ENCODE measurements around the gene ZNF423. TPM values are rescaled to one million over a fixed set of nuclear protein-coding genes. Genes with fewer than 3 reads are reported as not detected.

Gene ZNF423
- total and polyA plus RNA-seq, 4 donors, result 16.9 to 43.0 (median 34.4) TPM

DNA sequence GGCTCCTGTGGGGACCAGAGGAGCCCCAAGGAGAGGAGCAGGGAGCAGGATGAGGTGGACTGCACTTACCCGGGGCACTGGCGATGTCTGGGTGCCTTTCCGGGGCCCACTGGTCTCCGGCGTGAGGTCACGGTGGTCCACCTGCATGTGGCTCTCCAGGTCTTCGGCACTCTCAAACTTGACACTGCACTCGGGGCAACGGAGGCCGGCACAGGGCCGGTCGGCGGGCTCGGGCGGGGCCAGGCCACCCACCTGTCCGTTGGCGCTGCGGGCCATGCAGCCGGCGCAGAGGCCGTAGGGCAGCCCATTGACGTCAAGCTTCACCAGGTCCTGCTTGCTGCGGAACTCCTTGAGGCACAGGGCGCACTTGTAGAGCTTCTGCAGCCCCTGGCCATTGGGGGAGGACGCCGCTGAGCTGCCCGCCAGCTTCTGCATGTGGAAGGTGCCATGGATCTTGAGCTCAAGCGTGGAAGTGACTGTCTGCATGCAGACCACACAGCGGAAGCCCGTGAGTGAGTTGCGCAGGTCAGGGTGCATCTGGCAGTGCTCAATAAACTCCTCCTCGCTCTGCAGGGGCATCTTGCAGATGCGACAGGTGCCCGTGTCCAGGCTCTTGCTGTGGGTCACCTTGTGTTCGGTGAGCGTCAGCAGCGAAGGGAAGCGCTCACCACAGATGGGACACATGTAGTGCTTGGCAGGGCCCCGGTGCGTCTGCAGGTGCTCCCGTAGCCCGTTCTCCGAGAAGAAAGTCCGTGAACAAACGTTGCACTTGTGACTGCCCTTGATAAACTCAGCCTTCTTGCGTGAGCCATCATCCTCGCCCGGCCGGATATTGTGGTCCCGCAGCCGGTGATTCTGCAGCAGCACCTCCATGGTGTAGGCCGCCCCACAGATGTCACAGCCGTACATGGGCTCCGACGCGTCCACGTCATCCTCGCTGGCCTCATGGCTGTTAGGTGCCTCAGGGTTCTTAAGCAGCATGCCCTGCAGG, 220.0 kb downstream of the ZNF423 start:
- WGBS (ENCODE audit: insufficient coverage), result 96% methylated on average over 58 of the region's 58 CpGs
- no peaks in the 10 kb centered on the region for H3K27me3 ChIP-seq (ENCODE audit: control insufficient read depth, insufficient read depth, low read length)
- H3K36me3 ChIP-seq (ENCODE audit: control insufficient read depth, insufficient read depth, low read length), result peaks cover 45% of the 10 kb centered on the region
- DNase-seq (ENCODE audit: low read depth in 4 of 6, low spot score in 6 of 6), result no peak
- no peaks in the 10 kb centered on the region for H3K9me3 ChIP-seq (ENCODE audit: control insufficient read depth, insufficient read depth, low read length)
- H3K4me3 ChIP-seq (ENCODE audit: low read depth, low read length), result no peak overlapping the region
- no peak overlapping the region for H3K27ac ChIP-seq (ENCODE audit: low read depth, low read length)
- peaks cover 55% of the 10 kb centered on the region for H3K4me1 ChIP-seq (ENCODE audit: control insufficient read depth, insufficient read depth, low read length)

DNA sequence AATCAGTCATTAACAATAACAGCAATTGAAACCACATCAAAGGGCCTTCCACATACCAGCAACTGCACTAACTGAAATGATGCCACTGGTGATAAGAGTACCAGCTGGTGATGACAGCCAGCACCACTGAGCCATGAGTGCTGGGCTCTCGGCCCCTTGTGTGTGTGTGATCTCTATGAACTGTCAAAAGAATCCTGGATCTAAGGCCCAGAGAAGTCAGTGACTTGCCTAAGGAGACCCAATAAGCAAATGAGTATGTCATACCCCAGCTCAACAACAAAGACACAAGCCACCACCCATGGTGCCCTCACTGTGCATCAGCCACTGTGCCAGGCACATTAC, 220.9 kb downstream of the ZNF423 start:
- no peak overlapping the region for H3K27ac ChIP-seq (ENCODE audit: low read depth, low read length)
- H3K4me3 ChIP-seq (ENCODE audit: low read depth, low read length), result no peak overlapping the region
- H3K36me3 ChIP-seq (ENCODE audit: control insufficient read depth, insufficient read depth, low read length), result peaks cover 45% of the 10 kb centered on the region
- H3K9me3 ChIP-seq (ENCODE audit: control insufficient read depth, insufficient read depth, low read length), result no peaks in the 10 kb centered on the region
- WGBS (ENCODE audit: insufficient coverage), result no CpG with 5 or more reads among the region's 1 CpG
- H3K4me1 ChIP-seq (ENCODE audit: control insufficient read depth, insufficient read depth, low read length), result peaks cover 53% of the 10 kb centered on the region
- H3K27me3 ChIP-seq (ENCODE audit: control insufficient read depth, insufficient read depth, low read length), result no peaks in the 10 kb centered on the region
- DNase-seq (ENCODE audit: low read depth in 4 of 6, low spot score in 6 of 6), result no peak

DNA sequence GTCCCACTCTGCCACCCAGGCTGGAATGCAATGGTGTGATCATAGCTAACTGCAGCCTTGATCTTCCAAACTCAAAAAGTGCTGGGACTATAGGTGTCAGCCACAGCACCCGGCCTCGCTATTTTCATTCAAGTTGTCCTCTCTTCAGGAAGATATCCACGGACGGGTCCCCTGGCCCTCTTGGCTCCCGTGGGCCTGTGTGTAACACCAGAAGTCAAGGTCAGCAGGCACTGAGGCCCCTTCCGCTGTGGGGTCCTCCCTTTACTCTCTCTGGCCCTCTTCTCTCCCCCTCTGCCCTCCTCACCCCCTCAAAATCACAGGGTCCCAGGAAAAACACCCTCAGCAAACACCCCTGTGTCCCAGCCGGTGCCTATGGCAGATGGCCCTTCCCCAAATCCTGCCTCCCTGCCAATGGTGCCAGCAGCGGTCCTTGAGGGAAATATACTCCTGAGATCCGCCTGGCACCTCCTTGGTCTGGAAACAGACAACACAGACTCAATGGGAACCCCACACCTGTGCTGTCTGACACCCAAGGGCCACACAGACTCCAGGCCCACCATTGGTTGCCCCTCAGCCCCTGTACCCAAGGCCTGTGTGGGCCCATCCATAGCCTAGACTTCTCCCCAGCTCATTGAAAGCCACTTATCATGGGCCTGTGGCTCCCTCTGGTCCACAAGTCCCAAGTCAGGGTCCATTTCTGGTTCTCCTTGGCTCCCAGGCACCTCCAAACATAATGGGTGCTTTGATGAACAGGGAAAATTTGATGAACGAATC, 221.5 kb downstream of the ZNF423 start:
- Histone ChIP-seq H3K27me3 (ENCODE audit: control insufficient read depth, insufficient read depth, low read length) (no peaks in the 10 kb centered on the region), H3K9me3 (ENCODE audit: control insufficient read depth, insufficient read depth, low read length) (no peaks in the 10 kb centered on the region), H3K27ac (ENCODE audit: low read depth, low read length) (no peak overlapping the region), H3K4me3 (ENCODE audit: low read depth, low read length) (no peak overlapping the region), H3K36me3 (ENCODE audit: control insufficient read depth, insufficient read depth, low read length) (peaks cover 45% of the 10 kb centered on the region), H3K4me1 (ENCODE audit: control insufficient read depth, insufficient read depth, low read length) (peaks cover 47% of the 10 kb centered on the region)
- no peak for DNase-seq (ENCODE audit: low read depth in 4 of 6, low spot score in 6 of 6)
- 91% methylated on average over 8 of the region's 10 CpGs for WGBS (ENCODE audit: insufficient coverage)

DNA sequence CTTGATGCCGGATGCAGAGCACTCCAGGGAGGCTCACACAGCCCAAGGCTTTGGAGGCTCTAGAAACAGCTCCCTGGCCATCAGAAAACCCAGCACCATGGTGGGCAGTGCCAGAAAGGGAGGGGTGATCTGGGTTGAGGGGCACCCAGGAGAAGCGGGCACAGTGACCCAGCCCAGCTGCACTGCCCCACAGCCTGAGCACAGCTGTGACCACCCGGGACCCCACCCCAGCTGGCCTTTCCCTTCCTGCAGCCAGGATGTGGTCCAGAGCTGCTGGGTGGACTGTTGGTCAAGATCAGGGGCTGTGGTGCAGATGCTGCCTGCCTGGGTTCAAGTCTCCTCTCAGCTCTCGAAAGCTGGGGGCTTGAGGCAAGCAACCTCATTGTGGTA, 223.1 kb downstream of the ZNF423 start:
- Histone ChIP-seq H3K36me3 (ENCODE audit: control insufficient read depth, insufficient read depth, low read length) (peaks cover 36% of the 10 kb centered on the region), H3K27ac (ENCODE audit: low read depth, low read length) (no peak overlapping the region), H3K4me3 (ENCODE audit: low read depth, low read length) (no peak overlapping the region), H3K9me3 (ENCODE audit: control insufficient read depth, insufficient read depth, low read length) (no peaks in the 10 kb centered on the region), H3K27me3 (ENCODE audit: control insufficient read depth, insufficient read depth, low read length) (no peaks in the 10 kb centered on the region), H3K4me1 (ENCODE audit: control insufficient read depth, insufficient read depth, low read length) (peaks cover 31% of the 10 kb centered on the region)
- 69% methylated on average over 2 of the region's 4 CpGs for WGBS (ENCODE audit: insufficient coverage)
- DNase-seq (ENCODE audit: low read depth in 4 of 6, low spot score in 6 of 6), result no peak

DNA sequence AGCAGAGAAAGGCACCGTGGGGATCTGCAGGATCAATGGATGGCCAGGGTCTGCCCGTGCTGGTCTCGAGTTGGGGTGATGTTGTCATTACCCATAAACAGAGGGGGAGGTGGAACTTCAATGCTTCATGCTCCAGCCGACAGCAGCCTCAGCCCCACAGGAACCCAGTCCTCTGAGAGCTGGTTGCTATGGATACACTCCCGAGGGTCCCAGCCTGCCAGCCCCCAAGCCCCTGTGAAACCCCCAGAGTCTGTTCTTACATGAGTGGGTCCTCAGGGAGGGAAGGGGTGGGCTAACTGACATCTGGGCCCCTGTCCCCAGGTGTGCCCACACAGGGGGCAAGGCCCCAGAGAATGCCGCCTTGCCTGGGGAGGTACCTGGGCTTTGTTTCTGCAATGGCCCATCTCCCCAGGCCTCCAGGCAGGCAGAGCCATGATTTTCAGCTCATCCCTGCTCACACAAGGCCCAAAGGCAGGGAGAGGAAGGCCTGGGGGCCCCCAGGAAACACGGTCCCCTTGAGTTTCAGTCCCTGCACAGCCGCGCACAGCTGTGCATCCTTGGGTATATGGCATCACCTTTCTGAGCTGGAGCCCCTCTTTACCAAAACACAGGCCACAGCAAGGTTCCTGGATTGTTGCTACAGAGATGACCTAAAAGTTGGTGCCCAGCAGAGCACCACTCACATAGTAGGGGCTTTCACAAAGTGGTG, 223.7 kb downstream of the ZNF423 start:
- no peaks in the 10 kb centered on the region for H3K9me3 ChIP-seq (ENCODE audit: control insufficient read depth, insufficient read depth, low read length)
- H3K27ac ChIP-seq (ENCODE audit: low read depth, low read length), result no peak overlapping the region
- no peaks in the 10 kb centered on the region for H3K27me3 ChIP-seq (ENCODE audit: control insufficient read depth, insufficient read depth, low read length)
- peaks cover 30% of the 10 kb centered on the region for H3K4me1 ChIP-seq (ENCODE audit: control insufficient read depth, insufficient read depth, low read length)
- no peak for DNase-seq (ENCODE audit: low read depth in 4 of 6, low spot score in 6 of 6)
- 64% methylated on average over 2 of the region's 9 CpGs for WGBS (ENCODE audit: insufficient coverage)
- H3K36me3 ChIP-seq (ENCODE audit: control insufficient read depth, insufficient read depth, low read length), result peaks cover 31% of the 10 kb centered on the region
- no peak overlapping the region for H3K4me3 ChIP-seq (ENCODE audit: low read depth, low read length)

DNA sequence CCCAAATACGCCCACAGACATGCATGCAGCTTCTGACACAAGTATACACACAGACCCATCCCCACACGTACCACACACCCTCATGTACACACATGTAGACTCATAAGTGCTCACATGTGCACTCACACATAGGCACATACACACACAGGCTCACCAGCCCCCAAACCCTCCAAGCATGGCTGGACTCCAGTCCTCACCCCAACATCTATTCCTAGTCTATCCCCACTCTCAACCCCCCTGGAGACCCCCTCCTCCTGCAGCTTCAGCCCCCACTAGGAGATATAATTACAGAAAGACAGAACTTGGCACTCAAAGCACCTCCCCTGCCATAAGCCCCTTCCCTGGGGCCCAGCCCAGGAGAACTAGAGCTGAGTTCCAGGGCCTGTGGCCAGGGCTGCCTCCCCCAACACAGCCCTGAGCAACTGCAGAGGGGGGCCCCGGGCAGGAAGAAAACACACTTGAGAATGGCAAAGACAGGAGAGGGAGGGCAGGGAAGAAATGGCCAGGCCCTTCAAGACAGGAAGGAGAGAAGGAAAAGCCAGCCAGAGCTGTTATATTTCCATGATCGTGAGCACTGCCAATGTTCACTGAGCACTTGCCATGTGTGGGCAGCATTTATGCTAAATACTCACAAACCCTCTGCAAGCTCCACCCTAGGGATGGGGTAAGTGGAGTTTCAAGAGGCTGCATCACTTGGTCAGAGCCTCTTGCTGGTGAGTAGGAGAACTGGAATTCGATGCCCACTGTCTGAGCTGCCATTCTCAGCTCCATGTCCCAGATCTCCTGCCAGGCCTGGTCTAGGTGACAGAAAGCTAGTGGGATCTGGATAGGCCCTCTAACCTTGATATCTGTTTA, 224.5 kb downstream of the ZNF423 start:
- no peaks in the 10 kb centered on the region for H3K9me3 ChIP-seq (ENCODE audit: control insufficient read depth, insufficient read depth, low read length)
- peak in 2 of 6 donors; percentile 73 to 91 for DNase-seq (ENCODE audit: low read depth in 4 of 6, low spot score in 6 of 6)
- peak overlapping the region; percentile 19 for H3K27ac ChIP-seq (ENCODE audit: low read depth, low read length)
- peaks cover 30% of the 10 kb centered on the region for H3K4me1 ChIP-seq (ENCODE audit: control insufficient read depth, insufficient read depth, low read length)
- peaks cover 23% of the 10 kb centered on the region for H3K36me3 ChIP-seq (ENCODE audit: control insufficient read depth, insufficient read depth, low read length)
- no peaks in the 10 kb centered on the region for H3K27me3 ChIP-seq (ENCODE audit: control insufficient read depth, insufficient read depth, low read length)
- H3K4me3 ChIP-seq (ENCODE audit: low read depth, low read length), result no peak overlapping the region
- 69% methylated on average over 3 of the region's 5 CpGs for WGBS (ENCODE audit: insufficient coverage)

DNA sequence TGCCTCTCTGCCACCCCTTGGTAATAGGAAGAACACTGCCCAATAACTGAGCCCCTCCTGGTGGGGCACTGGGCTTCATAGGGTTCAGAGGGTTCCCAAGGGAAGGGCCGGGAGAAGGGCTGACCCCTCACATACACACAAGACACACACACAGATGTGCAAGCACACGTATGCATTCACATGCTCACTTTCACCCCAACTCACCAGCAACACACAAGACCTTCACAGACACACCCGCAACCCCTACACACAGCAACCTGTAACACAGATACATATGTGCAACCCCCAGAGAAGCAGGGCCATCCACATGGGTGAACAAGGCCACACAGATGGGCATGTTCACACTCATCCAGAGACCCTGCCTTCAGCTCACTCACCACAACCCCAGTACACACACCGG, 225.1 kb downstream of the ZNF423 start:
- no peak overlapping the region for H3K4me3 ChIP-seq (ENCODE audit: low read depth, low read length)
- WGBS (ENCODE audit: insufficient coverage), result 96% methylated on average over 4 of the region's 4 CpGs
- H3K27me3 ChIP-seq (ENCODE audit: control insufficient read depth, insufficient read depth, low read length), result no peaks in the 10 kb centered on the region
- no peak for DNase-seq (ENCODE audit: low read depth in 4 of 6, low spot score in 6 of 6)
- no peak overlapping the region for H3K27ac ChIP-seq (ENCODE audit: low read depth, low read length)
- H3K4me1 ChIP-seq (ENCODE audit: control insufficient read depth, insufficient read depth, low read length), result peaks cover 30% of the 10 kb centered on the region
- no peaks in the 10 kb centered on the region for H3K9me3 ChIP-seq (ENCODE audit: control insufficient read depth, insufficient read depth, low read length)
- peaks cover 16% of the 10 kb centered on the region for H3K36me3 ChIP-seq (ENCODE audit: control insufficient read depth, insufficient read depth, low read length)

DNA sequence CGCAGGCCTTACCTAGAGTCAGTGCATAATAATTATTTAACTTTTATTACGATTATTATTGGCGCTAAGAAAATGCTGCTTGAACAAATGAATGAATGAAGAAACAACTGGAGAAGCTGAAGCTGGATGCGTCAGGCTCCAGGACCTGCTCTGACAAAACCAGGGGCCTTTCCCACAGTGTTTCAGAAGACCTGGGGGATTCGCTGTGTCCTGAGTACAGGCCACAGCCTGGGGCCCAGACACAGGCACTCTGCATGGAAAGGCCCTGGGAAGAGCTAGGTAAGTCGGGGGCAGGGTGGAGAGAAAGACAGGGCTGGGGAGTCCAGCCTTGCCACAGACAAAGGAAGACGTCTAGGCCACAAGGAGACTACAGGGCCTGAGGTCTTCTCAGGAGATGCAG, 226.1 kb downstream of the ZNF423 start:
- Histone ChIP-seq H3K4me1 (ENCODE audit: control insufficient read depth, insufficient read depth, low read length) (peaks cover 28% of the 10 kb centered on the region), H3K36me3 (ENCODE audit: control insufficient read depth, insufficient read depth, low read length) (peaks cover 7% of the 10 kb centered on the region), H3K27ac (ENCODE audit: low read depth, low read length) (no peak overlapping the region), H3K27me3 (ENCODE audit: control insufficient read depth, insufficient read depth, low read length) (no peaks in the 10 kb centered on the region), H3K9me3 (ENCODE audit: control insufficient read depth, insufficient read depth, low read length) (no peaks in the 10 kb centered on the region), H3K4me3 (ENCODE audit: low read depth, low read length) (no peak overlapping the region)
- 100% methylated on average over 5 of the region's 7 CpGs for WGBS (ENCODE audit: insufficient coverage)
- no peak for DNase-seq (ENCODE audit: low read depth in 4 of 6, low spot score in 6 of 6)

DNA sequence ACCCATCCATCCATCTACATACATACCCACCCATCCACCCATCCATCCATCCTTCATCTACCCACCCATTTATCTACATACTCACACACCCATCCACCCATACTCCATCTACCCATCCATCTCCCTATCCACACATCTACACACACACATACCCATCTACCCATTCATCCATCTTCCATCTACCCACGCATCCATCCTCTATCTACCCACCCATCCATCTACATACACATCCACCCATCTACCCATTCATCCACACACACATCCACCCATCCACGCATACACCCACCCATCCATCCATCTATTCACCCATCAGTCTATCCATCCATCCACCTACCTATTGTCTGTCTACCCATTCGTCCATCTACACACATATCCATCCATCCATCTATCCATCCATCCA, 227.8 kb downstream of the ZNF423 start:
- 98% methylated on average over 3 of the region's 3 CpGs for WGBS (ENCODE audit: insufficient coverage)

More for the DNA sequence above, 227.8 kb downstream of the ZNF423 start:
- Histone ChIP-seq H3K4me3 (ENCODE audit: low read depth, low read length) (no peak overlapping the region), H3K36me3 (ENCODE audit: control insufficient read depth, insufficient read depth, low read length) (peaks cover 4% of the 10 kb centered on the region), H3K9me3 (ENCODE audit: control insufficient read depth, insufficient read depth, low read length) (no peaks in the 10 kb centered on the region), H3K27me3 (ENCODE audit: control insufficient read depth, insufficient read depth, low read length) (no peaks in the 10 kb centered on the region), H3K27ac (ENCODE audit: low read depth, low read length) (no peak overlapping the region), H3K4me1 (ENCODE audit: control insufficient read depth, insufficient read depth, low read length) (peaks cover 27% of the 10 kb centered on the region)
- DNase-seq (ENCODE audit: low read depth in 4 of 6, low spot score in 6 of 6), result no peak
